ENCODE data around the gene PAX7.

Gene PAX7

GRCh38 chr1:18647681-18648214 is 17.1 kb downstream of the PAX7 start:
- no peak overlapping the region for H3K4me3 ChIP-seq (ENCODE audit: low read depth in 1 of 2, low read length in 2 of 2)
- H3K36me3 ChIP-seq (ENCODE audit: insufficient read depth, low read length) = no peaks in the 10 kb centered on the region
- 0 out of 2 replicates have a peak, but pooled peaks cover 2% of the 10 kb centered on the region for H3K4me1 ChIP-seq (ENCODE audit: insufficient read depth, low read length)
- no peaks in the 10 kb centered on the region for H3K9me3 ChIP-seq (ENCODE audit: insufficient read depth, low read length, severe bottlenecking)
- ATAC-seq (ENCODE audit: insufficient read depth, low read depth) (no peak), DNase-seq (no peak)
- no peak overlapping the region for H2AFZ ChIP-seq (ENCODE audit: low read depth, low read length)
- H3K4me2 ChIP-seq (ENCODE audit: insufficient read depth, low read length) = no peak overlapping the region
- H4K20me1 ChIP-seq (ENCODE audit: insufficient read depth, low read length) = peaks cover 14% of the 10 kb centered on the region; the same call in 1 of the 2 replicates
- H3K9ac ChIP-seq (ENCODE audit: low read depth, low read length) = no peak overlapping the region
- TF ChIP-seq CTCF (IDR thresholded peaks at IDR 0.05; ENCODE audit: borderline replicate concordance, extremely low read depth, low read length, poor library complexity, severe bottlenecking) = no peak
- TF ChIP-seq EZH2 (IDR thresholded peaks at IDR 0.05; ENCODE audit: borderline replicate concordance, low read depth, low read length, severe bottlenecking) = no peak
- H3K27me3 ChIP-seq (ENCODE audit: insufficient read depth, low read length, poor library complexity) = peaks cover 68% of the 10 kb centered on the region
- H3K79me2 ChIP-seq (ENCODE audit: insufficient read depth, low read length) = no peaks in the 10 kb centered on the region
- no peak overlapping the region for H3K27ac ChIP-seq (ENCODE audit: low read length)

GRCh38 chr1:18649693-18650370 is 19.2 kb downstream of the PAX7 start:
- DNase-seq (no peak), ATAC-seq (ENCODE audit: insufficient read depth, low read depth) (no peak)
- H3K4me1 ChIP-seq (ENCODE audit: insufficient read depth, low read length) = peaks cover 16% of the 10 kb centered on the region
- H3K4me3 ChIP-seq (ENCODE audit: low read depth in 1 of 2, low read length in 2 of 2) = no peak overlapping the region
- H3K79me2 ChIP-seq (ENCODE audit: insufficient read depth, low read length) = no peaks in the 10 kb centered on the region
- H3K9ac ChIP-seq (ENCODE audit: low read depth, low read length) = no peak overlapping the region
- no peaks in the 10 kb centered on the region for H3K36me3 ChIP-seq (ENCODE audit: insufficient read depth, low read length)
- H3K27me3 ChIP-seq (ENCODE audit: insufficient read depth, low read length, poor library complexity) = peaks cover 58% of the 10 kb centered on the region
- TF ChIP-seq EZH2 (IDR thresholded peaks at IDR 0.05; ENCODE audit: borderline replicate concordance, low read depth, low read length, severe bottlenecking) = no peak
- TF ChIP-seq CTCF (IDR thresholded peaks at IDR 0.05; ENCODE audit: borderline replicate concordance, extremely low read depth, low read length, poor library complexity, severe bottlenecking) = no peak
- no peak overlapping the region for H3K4me2 ChIP-seq (ENCODE audit: insufficient read depth, low read length)
- H3K27ac ChIP-seq (ENCODE audit: low read length) = no peak overlapping the region
- H4K20me1 ChIP-seq (ENCODE audit: insufficient read depth, low read length) = peaks cover 25% of the 10 kb centered on the region; the same call in 1 of the 2 replicates
- H2AFZ ChIP-seq (ENCODE audit: low read depth, low read length) = no peak overlapping the region
- no peaks in the 10 kb centered on the region for H3K9me3 ChIP-seq (ENCODE audit: insufficient read depth, low read length, severe bottlenecking)

- H3K27ac ChIP-seq (ENCODE audit: low read length) = no peak overlapping the region
- H3K4me2 ChIP-seq (ENCODE audit: insufficient read depth, low read length) = no peak overlapping the region
- ATAC-seq (ENCODE audit: insufficient read depth, low read depth) (no peak), DNase-seq (peak; percentile 43)
- H3K4me1 ChIP-seq (ENCODE audit: insufficient read depth, low read length) = peaks cover 16% of the 10 kb centered on the region
- H3K9me3 ChIP-seq (ENCODE audit: insufficient read depth, low read length, severe bottlenecking) = no peaks in the 10 kb centered on the region
- no peak overlapping the region for H3K4me3 ChIP-seq (ENCODE audit: low read depth in 1 of 2, low read length in 2 of 2)
- H3K36me3 ChIP-seq (ENCODE audit: insufficient read depth, low read length) = no peaks in the 10 kb centered on the region
- no peak overlapping the region for H2AFZ ChIP-seq (ENCODE audit: low read depth, low read length)
- no peaks in the 10 kb centered on the region for H3K79me2 ChIP-seq (ENCODE audit: insufficient read depth, low read length)
- H3K9ac ChIP-seq (ENCODE audit: low read depth, low read length) = no peak overlapping the region
- peaks cover 39% of the 10 kb centered on the region for H3K27me3 ChIP-seq (ENCODE audit: insufficient read depth, low read length, poor library complexity)
- H4K20me1 ChIP-seq (ENCODE audit: insufficient read depth, low read length) = peaks cover 19% of the 10 kb centered on the region; the same call in 1 of the 2 replicates
- no peak for TF ChIP-seq EZH2 (IDR thresholded peaks at IDR 0.05; ENCODE audit: borderline replicate concordance, low read depth, low read length, severe bottlenecking)
- no peak for TF ChIP-seq CTCF (IDR thresholded peaks at IDR 0.05; ENCODE audit: borderline replicate concordance, extremely low read depth, low read length, poor library complexity, severe bottlenecking)
Measured at GRCh38 chr1:18651713-18652112, 21.1 kb downstream of the PAX7 start.
